Measurements from ENCODE around the gene SLC12A7. TPM values are rescaled to one million over a fixed set of nuclear protein-coding genes. Genes with fewer than 3 reads are reported as not detected.

Gene SLC12A7
- total RNA-seq, 2 donors from 2014 or later: 27.6 to 138 TPM

DNA sequence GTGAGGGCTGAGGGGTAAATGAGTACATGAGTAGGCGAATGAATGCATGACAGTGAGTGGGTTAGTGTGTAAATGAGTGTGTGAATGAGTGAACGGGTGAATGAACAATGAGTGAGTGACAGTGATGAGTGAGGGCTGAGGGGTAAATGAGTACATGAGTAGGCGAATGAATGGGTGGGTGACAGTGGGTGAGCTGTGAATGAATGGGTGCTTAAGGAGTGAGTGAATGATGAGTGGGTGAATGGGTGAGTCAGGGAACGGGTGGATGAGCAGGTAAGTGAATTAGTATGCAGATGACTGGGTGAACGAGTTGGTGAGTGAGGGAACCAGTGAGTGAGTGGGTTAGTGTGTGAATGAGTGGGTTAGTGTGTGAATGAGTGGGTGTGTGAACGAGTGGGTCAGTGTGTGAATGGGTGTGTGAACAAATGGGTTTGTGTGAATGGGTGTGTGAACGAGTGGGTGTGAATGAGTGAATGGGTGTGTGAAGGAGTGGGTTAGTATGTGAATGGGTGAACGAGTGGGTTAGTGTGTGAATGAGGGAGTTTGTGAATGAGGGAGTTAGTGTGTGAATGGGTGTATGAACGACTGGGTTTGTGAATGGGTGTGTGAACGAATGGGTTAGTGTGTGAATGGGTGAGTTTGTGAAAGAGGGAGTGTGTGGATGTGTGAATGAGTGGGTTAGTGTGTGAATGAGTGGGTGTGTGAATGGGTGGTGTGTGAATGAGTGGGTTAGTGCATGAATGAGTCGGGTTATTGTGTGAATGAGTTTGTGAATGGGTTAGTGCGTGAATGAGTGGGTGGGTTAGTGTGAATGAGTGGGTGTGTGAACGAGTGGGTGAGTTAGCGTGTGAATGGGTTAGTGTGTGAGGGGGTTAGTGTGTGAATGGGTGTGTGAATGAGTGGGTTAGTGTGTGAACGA, 70.4 kb downstream of the SLC12A7 start:
- Histone ChIP-seq H3K27ac (no peak overlapping the region), H3K4me1 (replicated peaks) (no peaks in the 10 kb centered on the region), H3K27me3 (replicated peaks; ENCODE audit: insufficient read depth) (no peaks in the 10 kb centered on the region), H3K9me3 (no peaks in the 10 kb centered on the region), H3K36me3 (no peaks in the 10 kb centered on the region), H3K4me3 (no peak overlapping the region)
- intact Hi-C loops (cut with DNase I): no loop called here
- DNase-seq (ENCODE audit: low spot score): no peak
- no peak for TF ChIP-seq POLR2A (IDR thresholded peaks at IDR 0.05)
- no peak for TF ChIP-seq POLR2AphosphoS5 (IDR thresholded peaks at IDR 0.05)
- TF ChIP-seq, protein P1, sequence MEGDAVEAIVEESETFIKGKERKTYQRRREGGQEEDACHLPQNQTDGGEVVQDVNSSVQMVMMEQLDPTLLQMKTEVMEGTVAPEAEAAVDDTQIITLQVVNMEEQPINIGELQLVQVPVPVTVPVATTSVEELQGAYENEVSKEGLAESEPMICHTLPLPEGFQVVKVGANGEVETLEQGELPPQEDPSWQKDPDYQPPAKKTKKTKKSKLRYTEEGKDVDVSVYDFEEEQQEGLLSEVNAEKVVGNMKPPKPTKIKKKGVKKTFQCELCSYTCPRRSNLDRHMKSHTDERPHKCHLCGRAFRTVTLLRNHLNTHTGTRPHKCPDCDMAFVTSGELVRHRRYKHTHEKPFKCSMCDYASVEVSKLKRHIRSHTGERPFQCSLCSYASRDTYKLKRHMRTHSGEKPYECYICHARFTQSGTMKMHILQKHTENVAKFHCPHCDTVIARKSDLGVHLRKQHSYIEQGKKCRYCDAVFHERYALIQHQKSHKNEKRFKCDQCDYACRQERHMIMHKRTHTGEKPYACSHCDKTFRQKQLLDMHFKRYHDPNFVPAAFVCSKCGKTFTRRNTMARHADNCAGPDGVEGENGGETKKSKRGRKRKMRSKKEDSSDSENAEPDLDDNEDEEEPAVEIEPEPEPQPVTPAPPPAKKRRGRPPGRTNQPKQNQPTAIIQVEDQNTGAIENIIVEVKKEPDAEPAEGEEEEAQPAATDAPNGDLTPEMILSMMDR (IDR thresholded peaks at IDR 0.05): no peak
- 89% methylated on average over 15 of the region's 15 CpGs for WGBS

DNA sequence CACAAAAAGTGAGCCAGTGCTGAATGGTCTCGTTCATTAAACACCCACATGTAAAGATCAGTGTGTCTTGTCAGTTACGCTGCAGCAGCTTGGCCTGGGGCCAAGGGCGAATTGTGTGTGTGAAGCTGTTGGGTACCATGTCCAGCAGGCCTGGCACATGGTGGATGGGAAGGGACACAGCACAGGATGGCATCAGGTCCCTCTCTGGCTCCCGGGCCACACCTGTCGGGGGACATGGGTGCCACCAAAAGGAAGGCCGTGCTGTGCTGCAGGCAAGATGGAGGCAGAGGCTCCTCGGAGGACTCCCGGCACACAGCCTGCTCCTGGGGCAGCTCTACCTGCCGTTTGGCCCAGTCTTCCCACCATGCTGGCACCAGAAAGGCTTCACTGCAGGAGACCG, 71.3 kb downstream of the SLC12A7 start:
- Histone ChIP-seq H3K27ac (no peak overlapping the region), H3K4me1 (replicated peaks) (no peaks in the 10 kb centered on the region), H3K4me3 (no peak overlapping the region), H3K9me3 (no peaks in the 10 kb centered on the region), H3K27me3 (replicated peaks; ENCODE audit: insufficient read depth) (no peaks in the 10 kb centered on the region), H3K36me3 (no peaks in the 10 kb centered on the region)
- WGBS: 90% methylated on average over 10 of the region's 10 CpGs
- TF ChIP-seq, protein P1 (IDR thresholded peaks at IDR 0.05): no peak
- TF ChIP-seq POLR2AphosphoS5 (IDR thresholded peaks at IDR 0.05) (no peak), POLR2A (IDR thresholded peaks at IDR 0.05) (no peak)
- no peak for DNase-seq (ENCODE audit: low spot score)
- intact Hi-C loops (cut with DNase I): no loop called here

DNA sequence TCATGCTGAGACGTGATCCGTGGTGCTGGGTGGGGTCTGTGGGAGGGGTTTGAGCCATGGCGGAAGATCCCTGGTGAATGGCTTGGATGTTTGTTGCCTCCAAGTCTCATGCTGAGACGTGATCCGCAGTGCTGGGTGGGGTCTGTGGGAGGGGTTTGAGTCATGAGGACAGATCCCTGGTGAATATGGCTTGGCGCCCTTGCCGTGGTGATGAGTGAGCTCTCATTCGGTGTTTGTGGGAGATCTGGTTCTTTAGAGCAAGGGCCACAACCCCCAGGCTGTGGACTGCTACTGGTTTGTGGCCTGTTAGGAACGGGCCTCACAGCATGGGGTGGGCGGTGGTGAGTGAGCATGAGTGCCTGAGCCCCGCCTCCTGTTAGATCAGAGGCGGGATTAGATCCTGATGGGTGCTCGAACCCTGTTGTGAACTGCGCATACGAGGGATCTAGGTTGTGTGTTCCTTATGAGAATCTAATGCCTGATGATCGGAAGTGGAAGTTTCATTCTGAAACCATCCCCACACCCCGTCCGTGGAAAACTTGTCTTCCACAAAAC, 72.1 kb downstream of the SLC12A7 start:
- H3K4me1 ChIP-seq (replicated peaks): no peaks in the 10 kb centered on the region
- TF ChIP-seq, protein P1 (IDR thresholded peaks at IDR 0.05): no peak
- no peak for TF ChIP-seq POLR2AphosphoS5 (IDR thresholded peaks at IDR 0.05)
- TF ChIP-seq POLR2A (IDR thresholded peaks at IDR 0.05): no peak
- H3K27me3 ChIP-seq (replicated peaks; ENCODE audit: insufficient read depth): no peaks in the 10 kb centered on the region
- DNase-seq (ENCODE audit: low spot score): no peak
- H3K36me3 ChIP-seq: no peaks in the 10 kb centered on the region
- H3K9me3 ChIP-seq: no peaks in the 10 kb centered on the region
- 90% methylated on average over 18 of the region's 18 CpGs for WGBS
- intact Hi-C loops (cut with DNase I): no loop called here
- no peak overlapping the region for H3K4me3 ChIP-seq
- H3K27ac ChIP-seq: no peak overlapping the region

DNA sequence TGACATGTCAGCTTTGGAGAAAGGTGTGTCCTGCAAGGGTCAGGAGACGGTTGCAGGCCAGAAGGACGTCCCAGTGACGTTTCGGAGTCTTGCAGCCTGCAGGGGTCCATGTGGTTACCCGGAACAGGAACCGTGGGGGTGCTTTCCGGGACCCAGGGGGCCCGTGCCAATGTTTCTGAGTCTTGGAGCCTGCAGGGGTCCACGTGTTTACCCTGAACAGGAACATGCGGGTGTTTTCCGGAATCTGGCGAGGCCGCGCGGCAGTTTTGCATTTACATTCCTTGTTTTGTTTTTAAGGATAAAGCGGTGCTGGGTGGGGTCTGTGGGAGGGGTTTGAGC, 72.7 kb downstream of the SLC12A7 start:
- H3K9me3 ChIP-seq: no peaks in the 10 kb centered on the region
- H3K27ac ChIP-seq: no peak overlapping the region
- TF ChIP-seq POLR2AphosphoS5 (IDR thresholded peaks at IDR 0.05): no peak
- TF ChIP-seq, protein P1 (IDR thresholded peaks at IDR 0.05): no peak
- no peak for TF ChIP-seq POLR2A (IDR thresholded peaks at IDR 0.05)
- no peak overlapping the region for H3K4me3 ChIP-seq
- no peaks in the 10 kb centered on the region for H3K27me3 ChIP-seq (replicated peaks; ENCODE audit: insufficient read depth)
- intact Hi-C loops (cut with DNase I): no loop called here
- H3K4me1 ChIP-seq (replicated peaks): no peaks in the 10 kb centered on the region
- no peak for DNase-seq (ENCODE audit: low spot score)
- 86% methylated on average over 16 of the region's 16 CpGs for WGBS
- H3K36me3 ChIP-seq: no peaks in the 10 kb centered on the region
